Endothelial cell (in vitro differentiated cells): ENCODE results near the gene RNASET2. TPM values are rescaled to one million over a fixed set of nuclear protein-coding genes. Genes with fewer than 3 reads are reported as not detected.
A peak's percentile ranks its signal among the peaks of the same experiment; 100 is the strongest.

Experiments
- DNase-seq: peaks from one replicate; pipeline ENCODE4 v3.0.0; 2021; ENCODE audit warnings: low spot score
- H3K27ac Mint-ChIP-seq: one replicate; pipeline ENCODE4 v1.8.0; 2021; ENCODE audit warnings: mixed read lengths, inconsistent platforms; ENCODE audit not compliant: unreplicated experiment
- H3K27me3 Mint-ChIP-seq: one replicate; pipeline ENCODE4 v1.8.0; 2021; ENCODE audit warnings: mild to moderate bottlenecking, moderate library complexity, mixed read lengths, inconsistent platforms; ENCODE audit not compliant: unreplicated experiment
- H3K36me3 Mint-ChIP-seq: one replicate; pipeline ENCODE4 v1.8.0; 2021; ENCODE audit warnings: mild to moderate bottlenecking, low read depth, mixed read lengths, inconsistent platforms; ENCODE audit not compliant: unreplicated experiment
- H3K4me1 Mint-ChIP-seq: one replicate; pipeline ENCODE4 v1.8.0; 2021; ENCODE audit warnings: mild to moderate bottlenecking, mixed read lengths, inconsistent platforms; ENCODE audit not compliant: unreplicated experiment
- H3K4me3 Mint-ChIP-seq: one replicate; pipeline ENCODE4 v1.8.0; 2021; ENCODE audit warnings: mild to moderate bottlenecking, mixed read lengths, inconsistent platforms; ENCODE audit not compliant: unreplicated experiment
- H3K9me3 Mint-ChIP-seq: one replicate; pipeline ENCODE4 v1.8.0; 2021; ENCODE audit warnings: mixed read lengths, inconsistent platforms; ENCODE audit not compliant: unreplicated experiment
- total RNA-seq: library from RNA; stranded (reverse); fragmentation: NEBNext Ultra II Directional; extraction: Animal tissue kit (Norgen Biotek cat#: 25700); gene quantifications from one replicate; pipeline ENCODE4 v1.2.1, GENCODE V29; 2021; ENCODE audit not compliant: unreplicated experiment
- TF ChIP-seq, protein P1 (sequence below): fragments of 200-600 bp; sonication (generic); IDR thresholded peaks from one replicate; pipeline ENCODE4 v1.5.0; 2021; ENCODE audit warnings: antibody characterized with exemption; ENCODE audit not compliant: unreplicated experiment

RNASET2 gene
- total RNA-seq, 1 donor from 2014 or later: 11.6 TPM

DNA sequence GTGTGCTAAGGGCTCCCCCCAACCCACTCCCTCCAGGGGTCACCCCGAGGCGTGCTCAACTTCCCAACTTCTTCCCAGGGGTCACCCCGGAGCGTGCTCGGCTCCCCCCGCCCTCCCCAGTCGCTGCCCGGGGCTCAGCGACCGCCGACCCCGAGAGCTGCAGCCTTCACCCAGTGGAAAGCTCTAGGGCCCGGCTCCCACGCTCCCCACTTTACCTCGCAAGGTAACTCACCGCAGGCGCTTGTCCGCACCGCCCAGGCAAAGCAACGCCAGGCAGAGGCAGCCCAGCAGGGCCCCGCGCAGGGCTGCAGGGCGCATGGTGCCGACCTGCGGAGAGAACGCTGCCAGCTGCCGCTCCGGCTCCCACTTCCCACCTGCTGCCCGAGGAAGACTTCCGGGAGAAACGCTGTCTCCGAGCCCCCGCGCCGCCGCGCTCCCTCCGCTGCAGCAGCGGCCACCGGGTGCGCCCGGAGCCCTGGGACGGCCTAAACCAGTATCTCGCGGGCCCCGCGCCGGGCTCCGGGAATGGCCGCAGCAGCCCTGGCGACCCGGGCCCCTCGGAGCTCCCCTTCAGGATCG is 396 bp downstream of the RNASET2 start:
- H3K4me1 Mint-ChIP-seq: peaks cover 36% of the 10 kb centered on the region
- H3K4me3 Mint-ChIP-seq: peak overlapping the region; percentile 88
- H3K9me3 Mint-ChIP-seq: peaks cover 4% of the 10 kb centered on the region
- H3K27me3 Mint-ChIP-seq: peaks cover 21% of the 10 kb centered on the region
- no peak overlapping the region for H3K27ac Mint-ChIP-seq
- H3K36me3 Mint-ChIP-seq: peaks cover 17% of the 10 kb centered on the region
- no peak for DNase-seq
- TF ChIP-seq, protein P1, sequence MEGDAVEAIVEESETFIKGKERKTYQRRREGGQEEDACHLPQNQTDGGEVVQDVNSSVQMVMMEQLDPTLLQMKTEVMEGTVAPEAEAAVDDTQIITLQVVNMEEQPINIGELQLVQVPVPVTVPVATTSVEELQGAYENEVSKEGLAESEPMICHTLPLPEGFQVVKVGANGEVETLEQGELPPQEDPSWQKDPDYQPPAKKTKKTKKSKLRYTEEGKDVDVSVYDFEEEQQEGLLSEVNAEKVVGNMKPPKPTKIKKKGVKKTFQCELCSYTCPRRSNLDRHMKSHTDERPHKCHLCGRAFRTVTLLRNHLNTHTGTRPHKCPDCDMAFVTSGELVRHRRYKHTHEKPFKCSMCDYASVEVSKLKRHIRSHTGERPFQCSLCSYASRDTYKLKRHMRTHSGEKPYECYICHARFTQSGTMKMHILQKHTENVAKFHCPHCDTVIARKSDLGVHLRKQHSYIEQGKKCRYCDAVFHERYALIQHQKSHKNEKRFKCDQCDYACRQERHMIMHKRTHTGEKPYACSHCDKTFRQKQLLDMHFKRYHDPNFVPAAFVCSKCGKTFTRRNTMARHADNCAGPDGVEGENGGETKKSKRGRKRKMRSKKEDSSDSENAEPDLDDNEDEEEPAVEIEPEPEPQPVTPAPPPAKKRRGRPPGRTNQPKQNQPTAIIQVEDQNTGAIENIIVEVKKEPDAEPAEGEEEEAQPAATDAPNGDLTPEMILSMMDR: no peak

DNA sequence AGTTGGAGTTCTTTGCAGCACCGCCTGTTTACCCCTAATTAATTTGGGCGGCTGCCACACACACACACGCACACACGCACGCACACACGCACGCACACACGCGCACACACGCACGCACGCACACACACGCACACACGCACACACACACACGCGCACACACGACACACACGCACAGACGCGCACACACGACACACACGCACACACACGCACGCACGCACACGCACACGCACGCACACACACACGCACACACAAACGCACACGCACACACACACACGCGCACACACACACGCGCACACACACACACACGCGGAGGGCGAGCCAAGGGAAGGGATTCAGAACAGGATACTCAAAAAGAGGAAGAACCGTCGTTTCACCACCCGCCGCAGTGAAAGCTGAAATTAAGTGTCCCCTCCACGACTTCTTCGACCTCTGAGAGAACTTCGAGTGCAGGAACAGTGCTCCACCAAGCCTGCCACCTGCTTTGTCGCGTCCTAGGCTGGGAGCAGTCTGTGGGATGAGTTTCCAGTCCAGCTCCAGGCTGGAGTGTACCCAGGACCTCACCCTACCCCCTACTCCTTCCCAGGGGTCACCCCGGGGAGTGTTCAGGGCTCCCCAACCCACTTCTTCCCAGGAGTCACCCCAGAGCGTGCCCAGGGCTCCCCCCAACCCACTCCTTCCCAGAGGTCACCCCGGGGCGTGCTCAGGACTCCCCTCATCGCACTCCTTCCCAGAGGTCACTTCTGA is 1.1 kb downstream of the RNASET2 start:
- TF ChIP-seq, protein P1: no peak
- peaks cover 24% of the 10 kb centered on the region for H3K27me3 Mint-ChIP-seq
- H3K4me3 Mint-ChIP-seq: peak overlapping the region; percentile 88
- peaks cover 4% of the 10 kb centered on the region for H3K9me3 Mint-ChIP-seq
- peaks cover 36% of the 10 kb centered on the region for H3K4me1 Mint-ChIP-seq
- H3K36me3 Mint-ChIP-seq: peaks cover 23% of the 10 kb centered on the region
- DNase-seq: peak; percentile 14
- peak overlapping the region; percentile 48 for H3K27ac Mint-ChIP-seq

DNA sequence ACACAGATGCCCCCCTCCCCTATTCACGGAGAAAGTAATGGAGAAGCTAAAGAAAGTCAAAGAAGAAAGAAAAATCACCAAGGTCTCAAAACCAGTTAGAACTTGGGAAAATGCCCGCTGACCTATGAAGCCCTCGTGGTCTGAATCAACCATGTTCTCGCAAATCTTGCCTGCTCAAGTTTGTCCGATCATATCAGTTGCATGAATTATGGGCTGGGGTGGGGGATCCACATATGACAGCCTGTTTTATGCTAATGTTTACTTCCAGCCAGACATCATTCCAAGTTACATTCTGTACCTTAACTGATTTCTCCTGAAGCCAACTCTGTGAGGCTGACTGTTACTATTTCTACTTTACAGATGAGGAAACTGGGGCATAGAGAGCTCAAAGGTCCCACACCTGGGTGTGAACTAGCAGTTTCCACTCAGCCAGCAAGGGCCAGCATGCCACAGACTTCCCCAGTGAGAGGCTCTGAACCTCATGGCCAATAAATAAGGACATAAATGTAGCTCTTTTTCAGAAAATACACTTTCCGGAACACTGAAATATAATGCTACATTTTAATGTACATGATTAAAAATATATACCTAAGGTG is 2.1 kb downstream of the RNASET2 start:
- H3K4me3 Mint-ChIP-seq: no peak overlapping the region
- TF ChIP-seq, protein P1: no peak
- peaks cover 4% of the 10 kb centered on the region for H3K9me3 Mint-ChIP-seq
- H3K27ac Mint-ChIP-seq: no peak overlapping the region
- H3K4me1 Mint-ChIP-seq: peaks cover 26% of the 10 kb centered on the region
- DNase-seq: no peak
- H3K27me3 Mint-ChIP-seq: peaks cover 24% of the 10 kb centered on the region
- H3K36me3 Mint-ChIP-seq: peaks cover 27% of the 10 kb centered on the region

DNA sequence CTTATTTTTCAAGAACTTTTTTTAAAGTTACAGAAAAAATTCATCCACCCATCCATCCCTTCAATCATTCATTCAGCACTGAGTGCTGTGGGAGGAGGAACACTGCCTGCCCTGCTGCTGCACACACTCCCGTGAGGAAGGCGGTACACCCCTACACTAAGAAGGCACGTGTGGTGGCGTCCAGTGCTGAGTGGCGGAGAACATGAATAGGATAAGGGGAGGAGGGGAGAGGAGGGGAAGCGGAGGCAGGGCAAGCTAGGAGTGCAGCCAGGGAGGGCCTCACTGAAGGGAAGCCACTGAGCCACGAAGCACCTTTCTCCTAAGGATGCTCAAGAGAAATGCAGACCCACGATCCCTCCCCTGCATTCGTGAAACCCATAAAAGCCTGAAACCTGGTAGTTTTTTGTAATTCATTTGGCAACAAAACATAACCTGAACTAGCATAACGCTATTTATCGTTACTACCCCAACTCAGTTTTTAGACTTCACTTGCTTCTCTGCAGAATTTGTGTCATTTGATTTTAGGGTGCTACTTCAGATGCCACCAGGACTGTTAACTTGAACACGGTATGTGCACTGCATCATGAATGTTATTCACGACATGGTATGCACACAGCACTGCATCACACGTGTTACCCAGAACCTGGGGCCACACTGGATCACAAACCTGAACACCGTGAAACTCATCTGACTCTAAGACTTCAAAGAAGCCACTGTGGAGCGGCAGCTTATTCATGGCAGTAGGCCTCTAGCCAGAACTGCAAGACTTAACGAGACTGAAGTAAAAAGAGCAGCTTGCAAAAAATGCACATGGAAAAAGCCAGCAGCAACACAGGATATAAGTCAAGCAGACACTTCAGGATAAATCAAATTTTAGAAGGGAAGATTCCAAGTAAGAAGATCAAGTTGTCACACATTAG is 3.5 kb downstream of the RNASET2 start:
- Mint-ChIP-seq H3K4me1 (peaks cover 12% of the 10 kb centered on the region), H3K9me3 (peaks cover 4% of the 10 kb centered on the region), H3K36me3 (peaks cover 26% of the 10 kb centered on the region), H3K27me3 (peaks cover 21% of the 10 kb centered on the region), H3K4me3 (no peak overlapping the region), H3K27ac (no peak overlapping the region)
- TF ChIP-seq, protein P1: no peak
- DNase-seq: no peak
